ENCODE measurements around the gene RNU5D-1.
A peak's percentile ranks its signal among the peaks of the same experiment; 100 is the strongest.

The RNU5D-1 gene

GRCh38 chr1:44719318-44719717 is 11.7 kb downstream of the RNU5D-1 start:
- no peak overlapping the region for H3K4me3 ChIP-seq (ENCODE audit: low read length)
- TF ChIP-seq, protein P1, sequence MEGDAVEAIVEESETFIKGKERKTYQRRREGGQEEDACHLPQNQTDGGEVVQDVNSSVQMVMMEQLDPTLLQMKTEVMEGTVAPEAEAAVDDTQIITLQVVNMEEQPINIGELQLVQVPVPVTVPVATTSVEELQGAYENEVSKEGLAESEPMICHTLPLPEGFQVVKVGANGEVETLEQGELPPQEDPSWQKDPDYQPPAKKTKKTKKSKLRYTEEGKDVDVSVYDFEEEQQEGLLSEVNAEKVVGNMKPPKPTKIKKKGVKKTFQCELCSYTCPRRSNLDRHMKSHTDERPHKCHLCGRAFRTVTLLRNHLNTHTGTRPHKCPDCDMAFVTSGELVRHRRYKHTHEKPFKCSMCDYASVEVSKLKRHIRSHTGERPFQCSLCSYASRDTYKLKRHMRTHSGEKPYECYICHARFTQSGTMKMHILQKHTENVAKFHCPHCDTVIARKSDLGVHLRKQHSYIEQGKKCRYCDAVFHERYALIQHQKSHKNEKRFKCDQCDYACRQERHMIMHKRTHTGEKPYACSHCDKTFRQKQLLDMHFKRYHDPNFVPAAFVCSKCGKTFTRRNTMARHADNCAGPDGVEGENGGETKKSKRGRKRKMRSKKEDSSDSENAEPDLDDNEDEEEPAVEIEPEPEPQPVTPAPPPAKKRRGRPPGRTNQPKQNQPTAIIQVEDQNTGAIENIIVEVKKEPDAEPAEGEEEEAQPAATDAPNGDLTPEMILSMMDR (IDR thresholded peaks at IDR 0.05; ENCODE audit: insufficient read depth, low read depth, low read length, missing control alignments), result no peak
- DNase-seq (ENCODE audit: low read depth), result no peak

DNA sequence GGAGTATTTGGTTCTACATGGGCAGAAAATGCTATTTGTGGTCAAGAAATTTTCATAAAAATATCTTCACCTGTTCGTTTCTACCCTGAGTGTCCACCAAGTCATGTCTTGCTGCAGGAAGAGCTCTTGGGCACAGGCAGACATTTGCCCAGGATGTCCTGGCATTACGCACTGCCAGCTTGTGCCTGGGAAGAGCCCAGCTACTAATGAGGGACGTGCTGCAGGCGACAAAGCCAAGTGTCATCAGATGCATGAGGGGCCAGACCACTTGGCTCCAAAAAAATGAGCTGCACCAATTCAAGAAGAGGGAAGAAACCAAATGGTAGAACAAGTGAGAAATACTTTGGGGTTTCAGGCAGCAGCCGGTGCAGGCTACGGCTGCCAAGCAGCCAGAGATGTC is 12.9 kb downstream of the RNU5D-1 start:
- no peak for DNase-seq (ENCODE audit: low read depth)
- TF ChIP-seq, protein P1 (IDR thresholded peaks at IDR 0.05; ENCODE audit: insufficient read depth, low read depth, low read length, missing control alignments), result no peak
- no peak overlapping the region for H3K4me3 ChIP-seq (ENCODE audit: low read length)

GRCh38 chr1:44717653-44718052 is 13.3 kb downstream of the RNU5D-1 start:
- H3K4me3 ChIP-seq (ENCODE audit: low read length), result no peak overlapping the region
- TF ChIP-seq, protein P1 (IDR thresholded peaks at IDR 0.05; ENCODE audit: insufficient read depth, low read depth, low read length, missing control alignments), result no peak
- no peak for DNase-seq (ENCODE audit: low read depth)

GRCh38 chr1:44717156-44717555 is 13.8 kb downstream of the RNU5D-1 start:
- TF ChIP-seq, protein P1 (IDR thresholded peaks at IDR 0.05; ENCODE audit: insufficient read depth, low read depth, low read length, missing control alignments), result no peak
- no peak for DNase-seq (ENCODE audit: low read depth)
- no peak overlapping the region for H3K4me3 ChIP-seq (ENCODE audit: low read length)

DNA sequence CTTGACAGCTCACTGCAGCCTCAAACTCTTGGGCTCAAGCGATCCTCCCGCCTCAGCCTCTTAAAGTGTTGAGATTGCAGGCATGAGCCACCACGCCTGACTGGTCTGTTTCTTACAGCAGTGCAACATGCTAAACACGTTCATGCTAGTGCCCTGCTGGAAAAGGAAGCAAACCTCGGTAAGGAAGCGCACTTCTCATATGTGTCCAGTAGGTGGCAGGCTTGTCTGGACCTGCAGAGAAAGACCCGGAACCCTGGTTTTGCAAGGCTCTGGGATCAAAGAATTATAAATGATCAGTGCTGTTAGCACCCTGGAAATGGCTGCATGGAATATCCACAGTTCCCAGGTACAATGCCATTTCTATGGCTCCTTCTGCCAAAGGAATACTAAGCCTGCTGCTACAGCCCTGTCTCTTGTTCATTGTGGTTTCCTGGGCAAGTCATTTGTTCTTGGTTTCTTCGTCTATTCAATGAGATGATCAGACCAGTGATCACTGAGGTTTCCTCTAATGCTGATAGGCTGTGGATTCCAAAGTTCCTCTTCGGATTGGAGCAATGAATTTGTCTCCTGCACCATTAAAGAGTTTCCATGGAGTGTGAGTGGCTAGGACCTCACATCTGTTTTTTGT is 15.9 kb downstream of the RNU5D-1 start:
- DNase-seq (ENCODE audit: low read depth), result peak; percentile 88
- TF ChIP-seq, protein P1 (IDR thresholded peaks at IDR 0.05; ENCODE audit: insufficient read depth, low read depth, low read length, missing control alignments), result peak; percentile 98
- H3K4me3 ChIP-seq (ENCODE audit: low read length), result no peak overlapping the region

GRCh38 chr1:44714532-44714931 is 16.4 kb downstream of the RNU5D-1 start:
- H3K4me3 ChIP-seq (ENCODE audit: low read length), result no peak overlapping the region
- TF ChIP-seq, protein P1 (IDR thresholded peaks at IDR 0.05; ENCODE audit: insufficient read depth, low read depth, low read length, missing control alignments), result no peak
- no peak for DNase-seq (ENCODE audit: low read depth)

GRCh38 chr1:44713321-44713781 is 17.6 kb downstream of the RNU5D-1 start:
- peak; percentile 47 for DNase-seq (ENCODE audit: low read depth)
- TF ChIP-seq, protein P1 (IDR thresholded peaks at IDR 0.05; ENCODE audit: insufficient read depth, low read depth, low read length, missing control alignments), result no peak
- no peak overlapping the region for H3K4me3 ChIP-seq (ENCODE audit: low read length)

Data from epithelial cell of esophagus (primary cell).